NCI-H748 treated with DMSO at 0.1 percent for 48 hours (cell line): ENCODE data around the gene MYOZ1.
"Not testable (repeated sequence)": the region's sequence is repeated elsewhere in the genome, so short reads cannot be mapped to it uniquely, and the experiment has no call there.

Source experiments
- DNase-seq: peaks from one replicate; lab custom pipeline; 2025; lab: John Stamatoyannopoulos, UW

MYOZ1 gene, protein sequence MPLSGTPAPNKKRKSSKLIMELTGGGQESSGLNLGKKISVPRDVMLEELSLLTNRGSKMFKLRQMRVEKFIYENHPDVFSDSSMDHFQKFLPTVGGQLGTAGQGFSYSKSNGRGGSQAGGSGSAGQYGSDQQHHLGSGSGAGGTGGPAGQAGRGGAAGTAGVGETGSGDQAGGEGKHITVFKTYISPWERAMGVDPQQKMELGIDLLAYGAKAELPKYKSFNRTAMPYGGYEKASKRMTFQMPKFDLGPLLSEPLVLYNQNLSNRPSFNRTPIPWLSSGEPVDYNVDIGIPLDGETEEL

DNA sequence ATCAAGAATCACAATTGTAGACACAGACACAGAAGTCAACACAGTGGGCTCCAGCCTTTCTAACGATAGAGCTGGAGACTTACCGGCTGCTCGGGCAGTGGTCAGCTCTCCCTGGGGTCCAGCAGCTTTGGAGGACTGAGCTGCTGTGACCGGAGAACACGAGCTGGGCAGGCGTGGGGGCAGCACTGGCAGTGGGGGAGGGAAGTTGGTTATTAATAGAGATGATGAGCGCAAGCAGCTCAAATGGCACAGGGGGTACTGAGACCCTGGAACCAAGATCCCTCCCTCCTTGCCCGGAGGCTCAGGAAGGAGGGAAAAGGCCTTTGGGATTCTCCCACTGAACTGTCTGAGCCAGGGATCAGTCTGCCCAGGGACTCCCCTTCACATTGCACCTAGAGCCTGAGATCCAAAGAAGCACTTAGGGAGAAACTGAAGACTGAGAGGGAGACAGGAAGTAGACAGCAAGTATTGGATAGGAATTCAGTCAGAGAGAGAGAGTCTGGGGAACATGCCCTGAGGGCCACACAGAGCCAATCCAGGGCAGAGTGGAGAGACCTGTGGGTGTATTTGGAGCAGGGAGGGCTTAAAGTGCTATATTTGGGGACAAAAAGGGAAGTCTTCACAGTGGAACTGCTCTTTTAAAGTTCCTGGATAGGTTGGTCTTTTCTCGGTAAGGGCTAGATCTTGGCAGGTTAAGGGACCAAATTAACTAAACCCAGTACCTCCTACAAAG is at the start of gene MYOZ1:
TSS of gene MYOZ1 (minus strand) at position 147 of the 733 bp plus-strand sequence. CDS start 1,457 bp downstream, outside the sequence.
- no peak for DNase-seq

DNA sequence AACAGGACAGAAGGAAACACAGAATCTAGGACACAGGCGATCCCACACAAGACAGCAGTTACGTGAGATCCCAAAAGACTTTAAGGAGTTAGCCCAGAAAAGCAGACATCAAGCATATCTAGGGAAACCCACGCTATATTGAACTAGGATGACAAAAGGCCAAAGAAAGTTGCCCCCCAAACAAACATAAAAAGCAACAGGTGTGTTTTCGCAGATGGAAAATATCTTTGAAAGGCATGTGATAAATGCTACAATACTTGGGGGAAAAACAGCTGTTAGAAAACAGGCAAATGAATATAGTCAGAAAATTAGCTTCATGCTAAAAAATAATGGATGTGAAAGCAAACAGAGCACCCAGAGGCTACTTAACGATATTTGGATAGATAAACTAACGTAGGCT is 49.5 kb upstream of the MYOZ1 start:
- not testable (repeated sequence) for DNase-seq

DNA sequence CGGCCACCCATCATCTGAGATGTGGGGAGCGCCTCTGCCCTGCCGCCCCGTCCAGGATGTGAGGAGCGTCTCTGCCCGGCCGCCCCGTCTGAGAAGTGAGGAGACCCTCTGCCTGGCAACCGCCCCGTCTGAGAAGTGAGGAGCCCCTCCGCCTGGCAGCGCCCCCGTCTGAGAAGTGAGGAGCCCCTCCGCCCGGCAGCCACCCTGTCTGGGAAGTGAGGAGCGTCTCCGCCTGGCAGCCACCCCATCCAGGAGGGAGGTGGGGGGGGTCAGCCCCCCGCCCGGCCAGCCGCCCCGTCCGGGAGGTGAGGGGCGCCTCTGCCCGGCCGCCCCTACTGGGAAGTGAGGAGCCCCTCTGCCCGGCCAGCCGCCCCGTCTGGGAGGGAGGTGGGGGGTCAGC is 48.3 kb upstream of the MYOZ1 start:
- not testable (repeated sequence) for DNase-seq

DNA sequence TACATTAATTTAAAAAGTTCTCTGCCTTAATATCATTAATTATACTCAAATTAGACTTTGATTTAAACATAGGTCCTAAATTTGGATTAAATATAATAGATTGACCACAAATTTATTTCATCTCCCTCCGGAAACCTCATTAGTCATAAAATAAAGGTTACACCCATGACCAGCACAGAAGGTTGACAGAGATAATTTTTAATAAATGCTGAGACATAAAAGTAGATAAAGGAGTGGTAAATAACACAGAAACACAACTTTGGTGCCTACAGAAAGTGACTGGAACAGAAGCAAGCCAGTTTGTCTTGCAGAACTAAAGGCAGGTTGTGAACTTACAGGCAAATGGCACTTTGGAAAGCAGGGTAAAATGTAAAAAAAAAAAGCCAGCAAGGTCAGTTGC is 46.4 kb upstream of the MYOZ1 start:
- not testable (repeated sequence) for DNase-seq

DNA sequence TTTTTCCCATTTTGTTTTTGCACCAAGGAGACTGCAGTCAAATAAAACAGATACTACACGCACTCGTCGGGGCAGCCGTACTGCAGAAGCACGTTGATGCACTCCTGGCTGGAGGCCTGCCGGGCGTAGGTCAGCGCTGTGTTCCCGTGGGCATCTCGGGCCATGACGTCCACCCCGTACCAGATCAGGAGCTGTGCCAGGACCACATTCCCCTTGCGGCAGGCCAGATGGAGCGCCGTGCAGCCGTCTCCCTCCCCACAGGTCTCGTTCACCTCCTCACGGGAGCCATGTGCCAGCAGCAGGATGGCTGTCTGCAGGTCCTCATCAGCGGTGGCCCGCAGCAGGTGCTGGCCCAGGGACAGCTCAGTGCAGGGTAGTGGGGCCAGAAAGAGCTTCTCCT is 33.3 kb upstream of the MYOZ1 start:
- not testable (repeated sequence) for DNase-seq

DNA sequence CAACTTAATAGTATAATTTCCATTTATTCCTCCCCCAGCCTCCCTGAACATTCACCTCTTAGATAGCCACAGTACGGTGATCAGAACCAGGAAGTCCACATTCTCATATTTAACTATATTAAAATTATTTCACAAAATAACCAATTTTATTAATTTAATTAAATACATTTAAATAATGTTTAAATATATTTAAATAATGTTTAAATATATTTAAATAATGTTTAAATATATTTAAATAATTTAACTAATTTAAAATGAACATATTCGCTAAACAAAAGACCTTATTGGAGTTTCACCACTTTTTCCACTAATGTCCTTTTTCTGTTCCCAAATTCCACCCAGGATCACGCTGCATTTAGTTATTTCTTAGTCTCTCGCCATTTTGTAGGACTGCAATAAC is 27.1 kb upstream of the MYOZ1 start:
- DNase-seq, result not testable (repeated sequence)

DNA sequence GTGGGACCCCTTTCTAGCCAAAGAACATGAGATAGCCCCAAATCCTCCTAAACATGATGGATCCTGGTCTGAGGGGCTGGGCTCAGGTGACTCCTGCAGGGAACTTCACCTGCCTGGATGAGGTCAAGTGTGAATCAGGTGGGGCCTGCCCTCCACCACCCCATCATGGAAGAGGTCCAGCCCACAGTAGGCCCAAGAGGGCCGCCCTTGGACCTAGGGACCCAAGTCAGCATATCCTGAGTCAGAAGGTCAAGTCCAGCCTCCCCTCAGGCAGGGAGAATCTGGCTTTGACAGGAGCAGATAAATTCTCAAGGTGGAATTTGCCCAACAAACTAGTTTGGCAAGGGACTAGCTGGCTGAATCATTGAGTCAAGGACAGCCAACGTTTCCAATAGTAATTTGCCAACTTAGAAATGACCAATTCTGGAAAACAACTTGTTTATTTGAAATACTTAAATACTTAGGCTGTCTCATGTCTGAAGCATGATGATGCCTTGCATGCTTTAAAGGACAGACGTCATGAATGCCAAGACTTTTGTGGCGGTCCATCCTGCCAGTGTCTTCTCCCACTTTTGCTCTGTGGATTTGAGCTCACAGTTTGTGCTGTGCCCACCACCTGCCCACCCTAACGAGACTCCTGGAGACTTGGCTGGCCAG is 25.0 kb upstream of the MYOZ1 start:
- DNase-seq, result not testable (repeated sequence)

DNA sequence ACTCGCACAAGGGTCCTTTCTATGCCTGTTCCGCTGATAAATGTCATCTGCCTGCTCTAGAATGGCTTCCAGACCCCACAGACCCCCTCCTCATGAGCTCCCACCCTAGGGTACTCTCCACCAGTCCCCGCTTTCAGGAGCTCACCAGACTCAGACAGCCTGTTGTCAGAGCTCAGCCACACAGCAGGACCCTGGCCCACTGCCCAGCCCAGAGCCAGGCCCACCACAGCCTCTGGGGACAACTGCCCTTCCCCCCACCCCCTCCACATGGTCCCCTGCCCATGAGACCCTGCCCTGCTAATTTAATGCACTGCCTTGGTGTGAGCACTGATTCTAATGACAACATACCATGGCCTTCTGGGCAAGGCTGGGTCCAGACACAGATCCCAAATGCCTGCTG is 24.3 kb upstream of the MYOZ1 start:
- DNase-seq, result not testable (repeated sequence)

DNA sequence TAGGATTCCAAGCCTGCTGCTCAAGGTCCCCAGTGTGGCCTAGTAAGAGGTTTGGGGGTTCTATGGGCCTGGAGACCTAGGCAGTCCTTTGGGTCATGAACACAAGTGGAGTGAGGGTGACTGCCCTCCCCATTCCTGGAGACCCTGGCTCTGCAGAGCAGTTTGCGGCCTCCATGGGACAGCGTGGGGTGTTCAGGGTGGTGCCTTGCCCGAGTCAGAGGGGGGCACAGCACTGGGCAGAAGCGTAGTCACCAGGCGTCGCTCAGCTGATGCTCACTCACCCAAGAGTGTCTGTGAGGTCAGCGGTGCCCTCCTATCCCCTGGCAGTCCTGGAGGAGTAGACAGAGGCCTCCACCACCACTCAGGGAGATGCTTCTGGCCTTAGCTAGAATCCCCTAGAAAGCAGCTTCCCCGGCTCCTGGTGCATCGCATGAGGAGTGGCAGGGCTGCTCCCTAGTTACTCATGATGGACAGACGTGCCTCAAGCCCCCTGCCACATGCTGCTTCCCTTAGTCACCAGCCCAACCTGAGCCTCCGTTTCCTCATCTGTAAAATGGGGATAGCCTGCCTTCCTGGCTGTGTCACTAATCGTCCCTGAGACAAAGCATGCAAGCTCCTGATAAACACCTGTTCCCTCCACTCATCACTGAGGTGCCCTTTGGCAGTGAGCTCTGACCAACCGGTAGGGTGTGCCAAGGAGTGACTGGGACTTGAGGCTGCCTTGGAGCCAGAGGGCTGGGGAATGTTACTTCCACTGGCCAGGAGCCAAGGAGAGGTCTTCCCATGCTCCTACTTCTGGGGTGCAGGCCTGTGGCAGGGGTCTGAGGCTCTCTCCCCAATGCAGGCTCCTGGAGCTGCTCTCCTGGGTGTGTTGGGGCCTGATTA is 23.1 kb upstream of the MYOZ1 start:
- DNase-seq, result not testable (repeated sequence)

DNA sequence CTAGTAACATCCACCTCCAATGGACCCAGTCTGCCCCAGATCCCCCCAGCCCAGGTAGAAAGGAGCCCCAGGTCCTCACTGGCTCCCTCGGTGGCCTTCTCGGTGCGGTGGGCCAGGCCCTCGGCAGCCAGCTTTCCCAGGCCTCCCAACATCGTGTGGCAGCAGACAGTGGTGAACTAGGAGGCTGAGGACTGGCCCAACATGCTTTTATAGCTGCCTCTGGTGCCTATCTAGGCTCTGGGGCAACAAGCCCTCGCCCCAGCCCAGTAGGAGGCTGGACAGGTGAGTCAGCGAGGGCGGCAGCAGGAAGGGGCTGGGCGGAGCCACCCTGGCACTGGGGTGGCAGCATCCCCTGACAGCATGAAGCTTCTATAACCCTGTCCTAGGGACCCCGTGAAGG is 22.3 kb upstream of the MYOZ1 start:
- not testable (repeated sequence) for DNase-seq

DNA sequence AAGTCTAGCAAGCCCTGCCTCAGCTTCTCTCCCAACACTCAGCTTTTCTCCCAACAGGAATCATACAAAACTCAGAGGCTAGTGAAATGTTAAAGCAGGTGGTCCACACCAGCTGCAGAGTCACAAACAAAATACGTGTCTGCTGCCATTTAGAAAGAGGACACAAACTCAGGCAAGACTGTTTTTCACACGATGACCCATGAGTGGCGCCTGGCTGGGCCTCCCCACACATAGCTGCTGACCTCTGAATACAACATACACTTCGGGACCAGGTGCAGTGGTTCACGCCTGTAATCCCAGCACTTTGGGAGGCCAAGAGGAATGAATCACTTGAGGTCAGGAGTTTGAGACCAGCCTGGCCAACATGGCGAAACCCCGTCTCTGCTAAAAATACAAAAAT is 21.4 kb upstream of the MYOZ1 start:
- DNase-seq, result not testable (repeated sequence)

DNA sequence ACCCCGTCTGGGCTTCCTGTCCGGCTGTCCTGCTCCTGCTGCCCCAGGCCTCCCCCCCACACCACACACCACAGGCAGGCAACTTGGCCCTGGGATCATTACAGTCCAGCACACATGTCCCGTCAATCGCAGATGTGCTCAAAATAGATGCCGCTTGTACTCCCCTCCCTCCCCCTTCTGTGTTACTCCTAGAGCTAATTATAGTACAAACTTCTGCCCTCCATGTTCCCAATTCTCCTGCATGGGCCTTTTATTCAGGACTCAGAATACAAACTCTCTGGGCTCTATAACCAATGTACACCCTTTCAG is 14.7 kb upstream of the MYOZ1 start, which contains the start of gene SYNPO2L:
TSS of gene SYNPO2L (minus strand) at position 40 of the 309 bp plus-strand sequence. CDS start 107 bp downstream, outside the sequence.
- DNase-seq, result no peak

DNA sequence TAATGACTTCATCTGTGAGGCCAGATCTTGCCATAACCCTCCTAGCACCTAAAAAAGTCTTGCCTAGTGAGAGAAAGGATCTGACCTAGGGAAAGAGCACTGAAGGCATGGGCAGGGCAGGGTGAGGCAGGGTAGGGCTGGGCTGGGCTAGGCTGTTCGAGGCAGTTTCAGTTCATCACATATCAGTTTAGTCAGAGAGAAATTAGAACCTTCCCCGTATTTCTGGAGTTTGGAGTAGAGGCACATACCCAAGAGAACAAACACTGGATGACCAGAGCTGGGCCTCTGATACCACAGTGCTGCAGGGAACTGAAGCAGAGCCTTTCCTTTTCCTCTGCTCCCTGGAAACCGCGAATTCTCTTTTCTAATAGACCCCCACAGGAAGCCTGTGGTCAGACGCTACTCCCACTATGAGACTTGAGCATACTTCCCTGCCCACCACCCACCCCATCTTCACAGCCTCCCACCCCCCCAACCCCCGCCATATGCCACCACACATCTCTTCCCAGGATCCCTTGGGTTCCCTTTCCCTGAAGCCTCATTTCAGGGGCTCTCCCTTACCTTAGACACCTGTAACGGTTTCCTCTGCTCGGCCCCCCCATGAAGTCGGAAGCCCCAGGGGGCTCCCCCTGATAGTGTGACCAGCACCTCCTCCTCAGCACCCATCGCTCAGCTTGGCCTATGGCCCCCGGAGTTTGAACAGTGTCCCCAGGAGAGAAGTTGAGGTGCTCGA is 14.1 kb upstream of the MYOZ1 start:
- DNase-seq, result no peak

DNA sequence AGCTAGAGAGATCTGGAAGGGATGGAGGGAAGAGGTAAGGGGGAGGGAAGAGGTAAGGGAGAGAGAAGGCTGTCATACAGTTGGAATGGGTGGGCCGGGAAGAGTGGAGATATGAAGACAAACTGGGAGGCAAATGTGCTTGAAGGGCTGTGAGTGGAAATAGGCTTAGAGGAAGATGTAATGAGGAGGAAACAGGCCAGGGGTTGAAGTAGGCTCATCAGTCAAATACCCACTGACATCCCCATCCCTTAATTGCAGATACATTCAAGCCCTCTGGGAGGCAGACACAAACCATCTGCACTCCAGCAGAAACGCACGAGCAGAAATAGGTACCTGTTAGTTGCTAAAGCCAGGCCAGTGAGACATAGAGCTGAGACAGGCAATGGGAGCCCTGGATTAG is 12.4 kb upstream of the MYOZ1 start:
- no peak for DNase-seq

DNA sequence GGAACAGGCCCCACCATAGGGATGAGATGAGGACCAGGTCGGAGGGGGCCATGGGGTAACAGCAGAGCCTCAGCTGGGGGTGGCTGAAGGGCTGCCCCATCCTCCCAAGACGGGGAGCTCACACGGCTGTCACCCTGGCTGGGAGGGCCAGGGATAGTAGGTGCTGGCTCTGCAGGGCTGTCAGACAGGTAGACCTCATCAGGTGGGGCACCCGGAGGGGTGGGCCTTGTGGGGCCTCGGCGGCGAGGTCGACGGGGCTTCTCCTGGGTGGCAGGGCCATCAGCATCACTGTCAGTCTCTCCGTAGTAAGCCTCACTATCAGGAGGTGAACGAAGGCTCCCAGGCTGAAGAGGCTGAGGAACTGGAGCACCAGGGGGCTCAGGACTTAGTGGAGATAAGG is 11.9 kb upstream of the MYOZ1 start:
- no peak for DNase-seq

DNA sequence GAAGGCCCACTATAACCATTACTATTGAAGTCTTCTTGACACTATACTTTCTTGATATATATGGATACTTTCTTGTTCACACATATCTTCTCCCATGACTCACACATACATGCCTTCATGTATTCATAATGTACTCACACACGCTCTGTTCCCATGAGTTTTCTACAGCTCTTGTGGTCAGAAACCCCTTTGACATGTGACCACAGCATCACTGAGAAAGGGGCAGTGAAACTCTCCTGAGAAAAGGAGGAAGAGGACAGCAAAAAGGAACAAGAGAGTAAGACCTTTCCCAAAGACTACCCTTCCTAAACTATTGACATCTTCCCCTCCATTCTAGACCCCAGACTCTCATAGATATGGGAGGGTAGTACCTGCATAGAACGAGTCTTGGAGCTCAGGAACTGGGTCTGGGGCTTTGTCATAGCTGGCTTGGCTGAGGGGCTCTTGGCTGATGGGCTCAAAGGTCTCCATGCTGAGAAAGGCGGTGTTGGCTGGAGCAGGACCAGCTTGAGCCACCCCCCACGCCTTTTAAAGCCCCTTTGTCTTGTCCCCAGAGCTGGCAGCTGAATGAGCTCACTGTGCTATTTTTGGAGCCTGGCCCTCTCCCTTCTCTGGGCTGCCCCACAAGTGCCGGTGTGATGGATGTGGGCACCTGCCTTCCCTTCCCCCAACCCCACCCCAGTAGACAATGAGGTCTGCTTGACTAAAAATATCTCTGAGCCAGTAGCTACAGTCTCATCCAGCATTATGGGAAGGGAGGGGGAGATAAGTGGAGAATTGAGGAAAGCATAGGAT is 9.5 kb upstream of the MYOZ1 start:
- no peak for DNase-seq

DNA sequence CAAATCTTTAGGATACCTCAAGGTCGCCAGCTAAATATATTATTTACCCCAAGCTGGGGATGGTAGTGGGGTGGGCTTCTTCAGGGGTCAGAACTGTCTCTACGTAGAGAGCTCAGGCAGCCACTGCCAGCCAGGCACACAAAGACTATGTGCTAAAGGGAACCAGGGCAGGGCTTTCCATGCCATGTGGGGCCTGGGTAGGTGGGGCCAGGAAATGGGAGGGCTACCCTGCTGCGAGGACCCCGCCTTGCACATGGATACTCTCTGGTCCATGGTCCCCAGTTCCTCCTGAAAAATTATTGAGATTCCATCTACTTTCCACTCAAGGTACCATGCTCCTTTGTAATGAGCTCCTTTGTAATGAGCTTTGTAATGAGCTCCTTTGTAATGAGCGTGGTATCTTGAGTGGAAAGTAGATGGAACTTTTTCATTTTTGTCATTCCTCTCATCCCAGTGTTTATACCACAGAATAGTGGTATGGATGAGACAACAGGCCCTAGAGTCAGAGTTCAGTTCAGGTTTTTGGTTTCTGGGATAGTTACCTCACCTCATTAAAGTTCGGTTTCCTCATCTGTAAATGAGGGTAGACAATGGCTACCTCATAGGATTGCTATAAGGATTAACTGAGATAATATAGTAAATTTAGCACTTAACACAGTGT is 8.7 kb upstream of the MYOZ1 start:
- no peak for DNase-seq

DNA sequence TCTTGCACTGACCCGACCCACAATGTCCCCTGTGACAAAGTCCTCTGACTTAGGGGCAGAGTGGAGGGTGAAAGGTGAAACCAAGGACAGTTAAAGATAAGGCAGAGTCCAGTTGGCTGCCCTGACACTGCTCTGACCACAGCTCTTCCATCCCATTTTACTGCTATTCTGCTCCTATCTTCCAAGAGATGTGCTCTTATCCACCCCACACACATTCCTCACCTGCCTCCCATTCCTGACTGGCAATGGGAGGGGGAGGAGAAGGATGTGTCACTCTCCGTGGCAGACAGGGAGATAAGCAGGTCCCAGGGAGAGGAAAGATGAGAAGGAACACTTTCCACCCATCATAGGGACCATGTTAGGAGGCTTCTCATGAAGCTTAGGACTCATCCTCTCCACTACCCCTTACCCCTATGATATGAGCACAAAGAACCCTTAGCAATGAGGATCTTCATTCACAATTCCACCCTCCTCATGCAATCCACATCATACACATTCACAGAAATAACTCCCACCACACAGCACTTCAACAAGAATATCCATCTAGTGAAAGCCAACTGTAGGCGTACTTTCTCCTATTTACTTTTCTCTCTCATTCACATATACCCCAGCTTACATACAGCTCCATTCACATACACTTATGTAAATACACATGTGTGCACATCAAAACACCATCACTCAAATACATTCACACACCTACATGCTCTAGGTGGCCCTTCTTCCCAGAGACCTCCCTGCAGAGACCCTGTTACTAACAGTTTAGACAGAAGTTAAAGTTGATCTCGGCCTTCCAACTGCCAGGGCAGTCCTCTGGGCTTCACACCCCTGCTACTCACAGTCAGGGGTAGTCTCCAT is 7.9 kb upstream of the MYOZ1 start:
- DNase-seq, result no peak
